Subcutaneous abdominal adipose tissue (tissue), 5 donors: ENCODE results near the gene GABRA6.

Source experiments
- H3K27ac ChIP-seq: one replicate; pipeline ENCODE4 v1.7.0; 2013; ENCODE audit warnings: low read depth, mild to moderate bottlenecking, inconsistent platforms, low read length, moderate library complexity
- H3K27me3 ChIP-seq, 5 donors: one replicate each; pipeline ENCODE4 v1.7.0; 2013; ENCODE audit warnings: low read length in 5 of 5, inconsistent platforms in 1 of 5; ENCODE audit not compliant: control insufficient read depth in 5 of 5, insufficient read depth in 4 of 5
- H3K36me3 ChIP-seq, 5 donors: one replicate each; pipeline ENCODE4 v1.7.0; 2013; ENCODE audit warnings: low read length in 5 of 5; ENCODE audit not compliant: control insufficient read depth in 5 of 5, insufficient read depth in 5 of 5
- H3K4me1 ChIP-seq, 5 donors: one replicate each; pipeline ENCODE4 v1.7.0; 2013; ENCODE audit warnings: low read length in 5 of 5, mild to moderate bottlenecking in 3 of 5, moderate library complexity in 1 of 5; ENCODE audit not compliant: control insufficient read depth in 5 of 5, insufficient read depth in 5 of 5
- H3K4me3 ChIP-seq, 5 donors: one replicate each; pipeline ENCODE4 v1.7.0; 2013; ENCODE audit warnings: low read length in 5 of 5, low read depth in 1 of 5
- H3K9ac ChIP-seq, 5 donors: one replicate each; pipeline ENCODE4 v1.7.0; 2013; ENCODE audit warnings: low read length in 5 of 5, mild to moderate bottlenecking in 4 of 5, moderate library complexity in 3 of 5
- H3K9me3 ChIP-seq, 5 donors: one replicate each; pipeline ENCODE4 v1.7.0; 2013; ENCODE audit warnings: low read length in 5 of 5; ENCODE audit not compliant: control insufficient read depth in 5 of 5
- donor health status: healthy.
- donor health status: healthy.
- donor health status: healthy.
- donor health status: healthy.
- donor health status: healthy.

Gene GABRA6

DNA sequence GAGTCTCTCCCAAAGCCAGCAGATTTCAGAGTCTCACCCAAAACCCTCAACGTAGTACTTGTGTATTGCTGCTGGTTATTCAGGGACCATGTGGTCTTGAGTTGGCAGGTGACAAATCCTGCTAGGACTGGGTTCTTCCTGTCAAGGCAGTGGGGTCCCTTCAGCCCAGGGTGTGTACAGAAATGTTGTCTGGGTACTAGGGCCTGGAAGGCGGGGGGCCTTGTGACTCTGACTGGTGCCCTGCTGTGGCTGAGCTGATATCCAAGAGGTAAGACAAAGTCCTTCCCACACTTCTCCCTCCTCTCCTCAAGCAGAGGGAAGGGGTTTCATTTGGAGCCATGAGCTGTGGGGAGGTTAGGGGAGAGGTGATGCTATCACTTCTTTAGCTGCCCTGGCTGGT is 58.8 kb downstream of the GABRA6 start:
- Histone ChIP-seq H3K36me3 (no peaks in the 10 kb centered on the region), H3K9me3 (peaks cover 0 to 11% (median 0%) of the 10 kb centered on the region in 5 donors), H3K9ac (no peak overlapping the region), H3K4me3 (no peak overlapping the region), H3K27ac (no peak overlapping the region), H3K4me1 (no peaks in the 10 kb centered on the region), H3K27me3 (no peaks in the 10 kb centered on the region)

DNA sequence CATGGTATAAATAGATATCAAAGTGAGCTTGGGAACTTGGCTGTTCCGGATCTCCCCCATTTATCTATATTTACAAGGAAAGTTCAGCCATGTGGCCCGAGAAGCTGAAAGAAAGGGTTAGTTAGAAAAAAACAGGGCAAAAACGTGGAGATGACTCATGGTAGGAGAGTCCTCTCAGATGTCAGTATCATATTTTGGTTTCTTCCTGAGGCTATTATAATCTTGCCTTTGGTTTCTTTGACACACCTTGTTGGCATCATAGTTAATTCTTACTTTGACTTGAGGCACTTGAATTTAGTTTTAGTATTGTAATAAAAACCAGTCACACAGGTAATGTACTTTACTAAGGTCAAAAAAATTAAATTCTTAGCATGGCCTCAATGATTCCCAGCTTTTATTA is 59.9 kb downstream of the GABRA6 start:
- Histone ChIP-seq H3K4me1 (no peaks in the 10 kb centered on the region), H3K9me3 (peaks cover 0 to 11% (median 0%) of the 10 kb centered on the region in 5 donors), H3K4me3 (no peak overlapping the region), H3K27me3 (no peaks in the 10 kb centered on the region), H3K27ac (no peak overlapping the region), H3K36me3 (no peaks in the 10 kb centered on the region), H3K9ac (no peak overlapping the region)

DNA sequence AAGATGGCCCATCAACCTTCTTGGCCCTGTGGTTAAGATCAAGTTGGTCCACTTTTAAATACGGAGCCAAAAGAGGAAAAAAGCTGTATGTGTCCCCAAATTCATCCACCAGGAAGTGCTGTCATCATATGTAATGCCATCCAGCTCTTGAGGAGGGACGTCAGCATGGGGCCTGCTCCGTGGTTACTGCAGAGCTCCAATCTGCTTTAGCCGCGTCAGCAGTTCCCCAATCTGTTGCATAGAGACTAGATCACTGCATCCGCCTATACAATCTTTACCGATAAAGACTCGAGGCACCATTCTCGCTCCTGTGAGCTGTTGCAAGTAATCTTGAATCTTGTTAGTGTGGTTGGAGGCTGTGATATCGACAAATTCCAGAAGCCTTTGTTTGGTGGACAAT is 65.7 kb downstream of the GABRA6 start:
- H3K4me1 ChIP-seq: no peaks in the 10 kb centered on the region
- no peak overlapping the region for H3K9ac ChIP-seq
- H3K27me3 ChIP-seq: no peaks in the 10 kb centered on the region
- no peak overlapping the region for H3K27ac ChIP-seq
- no peaks in the 10 kb centered on the region for H3K36me3 ChIP-seq
- H3K4me3 ChIP-seq: no peak overlapping the region
- peaks cover 0 to 6% (median 0%) of the 10 kb centered on the region in 5 donors for H3K9me3 ChIP-seq
